Common myeloid progenitor, CD34-positive (primary cell): ENCODE data around the gene SEBOX.

Source experiments
- CTCF ChIA-PET: fragments of 350-600 bp; sonication (Branson Sonifier 250); formaldehyde crosslinking; loops from one replicate; lab custom pipeline; 2021; ENCODE audit warnings: antibody characterized with exemption; lab: Charles Lee
- POLR2A ChIA-PET: fragments of 350-600 bp; sonication (Branson Sonifier 250); formaldehyde crosslinking; loops from one replicate; lab custom pipeline; 2021; ENCODE audit warnings: antibody characterized with exemption; lab: Charles Lee
- DNase-seq, 3 donors: peaks; one replicate each; pipeline versions ENCODE4 v3.0.0 to v3.0.0-alpha.2; 2013
- H3K27ac ChIP-seq, 2 experiments: 1 replicate in 1 of 2; 2 replicates in 1 of 2; pipeline ENCODE4 v1.7.0; 2013; ENCODE audit warnings: inconsistent platforms in 2 of 2, low read length in 2 of 2, mild to moderate bottlenecking in 2 of 2, low read depth in 1 of 2, moderate library complexity in 1 of 2; ENCODE audit not compliant: severe bottlenecking in 2 of 2, insufficient read depth in 1 of 2, poor library complexity in 1 of 2
- H3K27me3 ChIP-seq, 5 experiments: replicated peaks in 2 of 5; 1 replicate in 3 of 5; 2 replicates in 2 of 5; pipeline versions ENCODE4 v1.6.1 to v1.7.0; 2013; ENCODE audit warnings: low read length in 4 of 5, mild to moderate bottlenecking in 2 of 5, moderate library complexity in 2 of 5, inconsistent platforms in 1 of 5; ENCODE audit not compliant: insufficient read depth in 5 of 5, control insufficient read depth in 4 of 5
- H3K36me3 ChIP-seq, 4 experiments: 1 replicate in 2 of 4; 2 replicates in 2 of 4; pipeline versions ENCODE4 v1.6.1 to v1.7.0; 2013; ENCODE audit warnings: low read length in 3 of 4, control low read depth in 1 of 4, mild to moderate bottlenecking in 1 of 4; ENCODE audit not compliant: control insufficient read depth in 4 of 4, insufficient read depth in 4 of 4
- H3K4me1 ChIP-seq, 4 experiments: 1 replicate in 3 of 4; 2 replicates in 1 of 4; pipeline versions ENCODE4 v1.6.1 to v1.7.1; 2013; ENCODE audit warnings: low read length in 3 of 4, mild to moderate bottlenecking in 3 of 4, control low read depth in 1 of 4, inconsistent platforms in 1 of 4, moderate library complexity in 1 of 4; ENCODE audit not compliant: control insufficient read depth in 4 of 4, insufficient read depth in 4 of 4; ENCODE audit errors: control extremely low read depth in 1 of 4
- H3K4me3 ChIP-seq, 7 experiments: 1 replicate in 4 of 7; 2 replicates in 3 of 7; pipeline versions ENCODE4 v1.5.1 to v1.7.0; 2013; ENCODE audit warnings: mild to moderate bottlenecking in 7 of 7, low read length in 6 of 7, moderate library complexity in 6 of 7, inconsistent platforms in 2 of 7, low read depth in 2 of 7, control low read depth in 1 of 7; ENCODE audit not compliant: insufficient read depth in 4 of 7, control insufficient read depth in 1 of 7; ENCODE audit errors: extremely low read depth in 1 of 7
- H3K9me3 ChIP-seq, 5 experiments: 1 replicate in 4 of 5; 2 replicates in 1 of 5; pipeline versions ENCODE4 v1.6.1 to v1.7.1; 2013; ENCODE audit warnings: low read length in 4 of 5, mild to moderate bottlenecking in 2 of 5, inconsistent platforms in 1 of 5, low read depth in 1 of 5, moderate library complexity in 1 of 5; ENCODE audit not compliant: control insufficient read depth in 4 of 5, insufficient read depth in 2 of 5; ENCODE audit errors: control extremely low read depth in 1 of 5
- WGBS: methylation state at CpG from one replicate; pipeline ENCODE4 v1.1.5; 2013; ENCODE audit not compliant: insufficient coverage; 5-methylcytosine and 5-hydroxymethylcytosine counted together

SEBOX gene

DNA sequence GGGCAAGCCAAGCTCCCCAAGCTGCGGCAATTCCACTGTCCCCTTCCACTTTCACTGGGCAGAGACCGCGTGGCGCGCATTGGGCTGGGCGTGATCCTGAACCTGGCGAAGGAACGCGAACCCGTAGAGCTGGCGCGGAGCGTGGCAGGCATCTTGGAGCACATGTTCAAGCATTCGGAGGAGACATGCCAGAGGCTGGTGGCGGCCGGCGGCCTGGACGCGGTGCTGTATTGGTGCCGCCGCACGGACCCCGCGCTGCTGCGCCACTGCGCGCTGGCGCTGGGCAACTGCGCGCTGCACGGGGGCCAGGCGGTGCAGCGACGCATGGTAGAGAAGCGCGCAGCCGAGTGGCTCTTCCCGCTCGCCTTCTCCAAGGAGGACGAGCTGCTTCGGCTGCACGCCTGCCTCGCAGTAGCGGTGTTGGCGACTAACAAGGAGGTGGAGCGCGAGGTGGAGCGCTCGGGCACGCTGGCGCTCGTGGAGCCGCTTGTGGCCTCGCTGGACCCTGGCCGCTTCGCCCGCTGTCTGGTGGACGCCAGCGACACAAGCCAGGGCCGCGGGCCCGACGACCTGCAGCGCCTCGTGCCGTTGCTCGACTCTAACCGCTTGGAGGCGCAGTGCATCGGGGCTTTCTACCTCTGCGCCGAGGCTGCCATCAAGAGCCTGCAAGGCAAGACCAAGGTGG is 16.3 kb upstream of the SEBOX start:
- H3K27ac ChIP-seq: no peak overlapping the region
- POLR2A ChIA-PET: no interaction called here
- 29% methylated on average over 71 of the region's 72 CpGs for WGBS
- peaks cover 0 to 34% (median 20%) of the 10 kb centered on the region in 4 experiments for H3K4me1 ChIP-seq
- H3K9me3 ChIP-seq: no peaks in the 10 kb centered on the region
- peak overlapping the region in 2 of 7 experiments; percentile 40 to 61 for H3K4me3 ChIP-seq
- DNase-seq: peak in 2 of 3 donors; percentile 48 to 53
- H3K27me3 ChIP-seq: peaks cover 0 to 33% (median 0%) of the 10 kb centered on the region in 5 experiments
- H3K36me3 ChIP-seq: peaks cover 0 to 2% (median 0%) of the 10 kb centered on the region in 4 experiments
- CTCF ChIA-PET: interaction anchor here (0.8 to 1.2 kb wide), 2 partner anchors 20 to 129 kb away, joined by 3 read pairs; no protein-coding TSS in a partner anchor

DNA sequence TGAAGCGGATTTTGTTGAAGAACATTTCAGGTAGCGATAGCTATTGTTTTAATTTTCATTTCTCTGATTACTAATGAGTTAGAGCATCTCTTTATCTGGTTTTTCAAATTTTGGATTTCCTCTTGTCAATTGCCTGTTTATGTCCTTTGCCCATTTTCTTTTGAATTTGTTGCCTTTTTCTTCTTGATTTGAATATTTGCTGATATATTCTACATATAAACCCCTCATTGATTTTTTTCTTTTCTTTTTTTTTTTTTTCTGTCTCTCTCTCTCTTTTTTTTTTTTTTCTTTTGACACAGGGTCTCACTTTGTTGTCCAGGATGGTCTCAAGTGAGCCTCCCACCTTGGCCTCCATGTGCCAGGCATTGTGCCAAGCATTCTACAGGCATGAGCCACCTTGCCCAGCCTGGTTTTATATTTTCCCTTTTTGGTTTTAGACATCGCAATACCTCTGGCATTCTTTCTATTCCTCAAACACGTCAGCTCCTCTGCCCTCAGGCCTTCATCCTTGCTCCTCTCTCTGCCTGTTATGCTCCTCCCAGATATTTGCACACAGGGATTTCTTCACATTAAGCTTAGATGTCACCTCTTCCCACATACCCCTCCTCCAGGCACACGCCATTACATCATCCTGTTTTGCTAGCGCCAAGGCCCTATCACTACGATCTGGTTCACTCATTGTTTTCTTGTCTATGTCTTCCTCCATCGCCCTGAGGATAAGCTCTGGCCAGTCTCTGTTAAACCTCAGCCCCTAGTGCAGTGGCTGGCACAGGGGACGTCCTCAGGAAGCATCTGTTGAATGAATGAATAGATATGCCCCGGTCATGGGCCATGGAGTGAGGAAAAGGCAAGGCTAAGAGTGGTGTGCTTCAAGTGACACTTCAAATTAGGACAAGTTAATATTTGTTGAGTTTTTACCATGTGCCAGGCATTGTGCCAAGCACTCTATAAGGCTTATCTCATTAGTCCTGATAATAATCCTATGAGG is 15.1 kb upstream of the SEBOX start:
- ChIA-PET POLR2A (no interaction called here), CTCF (interaction anchor here (1.2 kb wide), 1 partner anchor 22 kb away, joined by 3 read pairs; a partner anchor contains a TSS)
- Histone ChIP-seq H3K4me1 (peaks cover 0 to 30% (median 17%) of the 10 kb centered on the region in 4 experiments), H3K27me3 (peaks cover 0 to 31% (median 0%) of the 10 kb centered on the region in 5 experiments), H3K9me3 (no peaks in the 10 kb centered on the region), H3K4me3 (no peak overlapping the region), H3K36me3 (peaks cover 0 to 2% (median 0%) of the 10 kb centered on the region in 4 experiments), H3K27ac (no peak overlapping the region)
- peak; percentile 37 to 82 (median 71) for DNase-seq
- 40% methylated on average over 6 of the region's 10 CpGs for WGBS

DNA sequence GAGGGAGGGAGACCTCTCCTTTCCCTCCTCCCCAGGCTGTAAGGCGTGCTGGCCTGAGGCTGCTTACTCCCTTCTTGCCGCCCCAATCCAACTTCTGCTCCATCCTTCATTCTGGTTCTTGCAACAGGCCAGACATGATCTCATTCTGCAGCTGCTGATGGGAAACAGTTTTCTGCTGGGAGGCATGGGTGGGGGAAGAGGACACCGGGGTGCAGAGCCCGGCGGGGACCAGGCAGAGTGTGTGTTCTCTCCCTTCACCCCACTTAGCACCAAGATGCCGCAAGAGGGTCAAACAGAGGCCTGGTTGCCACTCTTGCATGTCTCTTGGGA is 7.9 kb upstream of the SEBOX start:
- 89% methylated on average over 4 of the region's 6 CpGs for WGBS
- Histone ChIP-seq H3K9me3 (no peaks in the 10 kb centered on the region), H3K36me3 (peaks cover 0 to 2% (median 0%) of the 10 kb centered on the region in 4 experiments), H3K4me3 (peak overlapping the region in 1 of 7 experiments; percentile 83), H3K27me3 (peaks cover 0 to 14% (median 0%) of the 10 kb centered on the region in 5 experiments), H3K4me1 (peaks cover 0 to 22% (median 12%) of the 10 kb centered on the region in 4 experiments), H3K27ac (no peak overlapping the region)
- POLR2A ChIA-PET: no interaction called here
- CTCF ChIA-PET: no interaction called here
- no peak for DNase-seq

DNA sequence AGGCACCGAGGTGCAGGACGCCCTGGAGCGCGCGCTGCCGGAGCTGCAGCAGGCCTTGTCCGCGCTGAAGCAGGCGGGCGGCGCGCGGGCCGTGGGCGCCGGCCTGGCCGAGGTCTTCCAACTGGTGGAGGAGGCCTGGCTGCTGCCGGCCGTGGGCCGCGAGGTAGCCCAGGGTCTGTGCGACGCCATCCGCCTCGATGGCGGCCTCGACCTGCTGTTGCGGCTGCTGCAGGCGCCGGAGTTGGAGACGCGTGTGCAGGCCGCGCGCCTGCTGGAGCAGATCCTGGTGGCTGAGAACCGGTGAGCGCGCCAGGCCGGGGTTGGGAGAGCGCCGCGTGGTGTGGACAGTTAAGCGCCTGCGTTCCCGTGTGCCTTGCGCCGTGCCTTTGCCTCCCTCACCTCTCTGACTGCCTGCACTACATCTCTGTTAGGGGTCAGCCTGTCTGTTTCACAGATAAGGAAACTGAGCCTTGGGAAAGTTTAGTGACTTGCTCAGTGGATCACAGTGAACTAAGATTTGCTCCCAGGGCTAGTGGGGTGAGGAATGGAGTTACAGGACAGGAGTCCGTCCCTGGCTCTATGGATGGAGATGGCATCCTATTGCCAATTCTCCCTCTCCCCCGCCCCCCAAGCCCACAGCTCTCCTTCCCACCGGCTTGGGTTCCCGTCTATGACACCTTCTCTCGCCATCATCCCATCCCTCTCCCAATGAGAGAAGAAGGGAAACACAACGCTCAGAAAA is 7.4 kb upstream of the SEBOX start:
- WGBS: 2% methylated on average over 45 of the region's 53 CpGs
- Histone ChIP-seq H3K4me1 (peaks cover 0 to 22% (median 12%) of the 10 kb centered on the region in 4 experiments), H3K27me3 (peaks cover 0 to 14% (median 0%) of the 10 kb centered on the region in 5 experiments), H3K27ac (no peak overlapping the region), H3K9me3 (no peaks in the 10 kb centered on the region), H3K36me3 (no peaks in the 10 kb centered on the region), H3K4me3 (peak overlapping the region; percentile 25 to 83 (median 61))
- ChIA-PET CTCF (no interaction called here), POLR2A (interaction anchor here (1.0 kb wide), 1 partner anchor 15 kb away, joined by 3 read pairs; the partner anchor contains the start of gene POLDIP2)
- peak in 2 of 3 donors; percentile 27 to 46 for DNase-seq

DNA sequence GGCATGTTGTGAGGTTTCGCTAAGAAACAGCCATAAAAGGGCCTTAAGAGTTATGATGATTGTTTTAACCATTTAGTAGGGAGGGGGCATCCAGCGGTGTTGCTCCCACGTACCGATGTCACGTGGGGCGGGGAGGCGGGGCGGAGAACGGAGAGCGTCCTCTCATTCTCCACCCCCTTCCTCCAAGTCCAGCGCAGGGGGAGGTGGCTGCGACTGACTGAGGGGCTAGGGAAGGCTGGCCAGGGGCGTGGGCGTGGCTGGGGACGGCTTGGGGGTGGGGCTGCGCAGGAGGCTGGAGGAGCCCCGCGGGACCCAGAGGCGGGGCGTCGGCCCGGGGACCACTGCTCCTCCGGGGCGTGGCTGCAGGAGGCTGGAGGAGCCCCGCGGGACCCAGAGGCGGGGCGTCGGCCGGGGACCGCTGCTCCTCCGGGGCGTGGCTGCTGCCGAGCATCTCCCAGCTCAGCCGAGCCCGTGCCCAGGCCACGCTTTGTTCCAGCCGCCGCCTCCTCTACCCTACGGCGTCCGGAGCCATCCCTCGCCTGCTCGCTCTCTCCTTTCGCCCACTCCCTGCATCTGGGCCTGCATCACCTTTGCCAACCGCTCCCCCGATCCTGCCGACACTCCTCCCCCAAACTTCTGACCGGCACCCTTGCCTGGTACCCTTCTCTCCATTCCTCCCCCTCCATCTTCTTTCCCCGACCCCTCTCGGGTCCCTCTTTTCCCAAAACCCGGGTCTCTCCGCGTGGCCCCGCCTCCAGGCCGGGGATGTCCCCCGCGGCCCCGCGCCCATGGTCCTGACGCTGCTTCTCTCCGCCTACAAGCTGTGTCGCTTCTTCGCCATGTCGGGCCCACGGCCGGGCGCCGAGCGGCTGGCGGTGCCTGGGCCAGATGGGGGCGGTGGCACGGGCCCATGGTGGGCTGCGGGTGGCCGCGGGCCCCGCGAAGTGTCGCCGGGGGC is 6.5 kb upstream of the SEBOX start, which contains the start of gene SARM1:
TSS of gene SARM1 (plus strand) at position 450 of the 958 bp plus-strand sequence. CDS start at position 789, 339 bp downstream.
- H3K27me3 ChIP-seq: peaks cover 0 to 14% (median 0%) of the 10 kb centered on the region in 5 experiments
- DNase-seq: peak; percentile 82 to 93 (median 91)
- CTCF ChIA-PET: interaction anchor here (1.4 kb wide), 1 partner anchor 16 kb away, joined by 3 read pairs; no protein-coding TSS in a partner anchor
- no peaks in the 10 kb centered on the region for H3K9me3 ChIP-seq
- H3K4me3 ChIP-seq: peak within 1 kb of the TSS; percentile 25 to 83 (median 61)
- POLR2A ChIA-PET: interaction anchor here (1.0 kb wide), 1 partner anchor 14 kb away, joined by 3 read pairs; the partner anchor contains the start of gene POLDIP2
- H3K27ac ChIP-seq: no peak within 1 kb of the TSS
- no peaks in the 10 kb centered on the region for H3K36me3 ChIP-seq
- WGBS: under 1% methylated on average over 63 of the region's 80 CpGs
- H3K4me1 ChIP-seq: peaks cover 0 to 22% (median 12%) of the 10 kb centered on the region in 4 experiments
